ENCODE measurements around the gene ATF2.
"Not testable (repeated sequence)": the region's sequence is repeated elsewhere in the genome, so short reads cannot be mapped to it uniquely, and the experiment has no call there.

The ATF2 gene

DNA sequence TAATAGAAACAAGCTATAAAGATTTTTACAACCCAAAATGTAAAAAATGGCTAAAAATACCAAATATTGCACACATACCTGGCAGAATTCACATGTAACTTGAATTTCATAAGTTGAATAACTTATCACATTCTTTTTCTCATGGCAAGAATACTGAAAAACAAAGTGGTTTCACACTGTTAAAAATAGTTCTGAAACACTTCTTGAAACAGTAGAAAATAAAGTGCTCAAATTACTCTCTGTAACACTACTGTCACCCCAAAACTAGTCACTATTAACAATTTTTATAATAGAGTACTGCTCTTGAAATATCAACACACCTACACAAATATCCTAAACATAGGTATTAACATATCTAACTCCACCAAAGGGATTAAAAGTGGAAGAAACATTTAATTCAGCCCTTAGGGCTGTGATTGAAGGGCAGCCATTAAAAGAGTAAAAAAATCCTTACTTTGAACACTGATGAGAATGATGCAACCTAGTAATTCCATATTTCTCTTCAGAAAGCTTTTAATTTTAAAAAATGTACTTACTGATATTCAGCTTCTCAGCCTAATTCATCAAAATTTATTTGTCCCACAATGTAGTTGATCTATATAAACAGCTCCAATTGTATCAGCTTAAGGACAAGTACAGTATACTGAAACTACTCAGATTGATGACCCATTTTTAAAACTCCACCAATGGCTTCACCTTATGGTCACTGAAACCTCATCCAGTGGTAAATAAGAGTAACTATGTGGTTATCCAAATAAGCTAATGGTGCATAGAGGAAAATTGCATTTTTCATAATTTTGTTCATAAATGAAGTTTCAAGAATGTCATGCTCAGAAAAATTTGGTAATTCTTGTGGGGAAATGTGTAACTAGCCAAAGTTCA is 31.4 kb downstream of the ATF2 start:
- DNase-seq (ENCODE audit: low read depth, low spot score), result no peak
- Histone ChIP-seq H3K27ac (ENCODE audit: low read length) (no peak overlapping the region), H3K27me3 (ENCODE audit: control insufficient read depth, insufficient read depth, low read length) (no peaks in the 10 kb centered on the region), H3K4me3 (ENCODE audit: low read length) (no peak overlapping the region), H3K36me3 (ENCODE audit: control insufficient read depth, insufficient read depth, low read length) (no peaks in the 10 kb centered on the region), H3K9me3 (ENCODE audit: control insufficient read depth, insufficient read depth, low read length) (no peaks in the 10 kb centered on the region), H3K4me1 (ENCODE audit: control insufficient read depth, insufficient read depth, low read length) (no peaks in the 10 kb centered on the region)

DNA sequence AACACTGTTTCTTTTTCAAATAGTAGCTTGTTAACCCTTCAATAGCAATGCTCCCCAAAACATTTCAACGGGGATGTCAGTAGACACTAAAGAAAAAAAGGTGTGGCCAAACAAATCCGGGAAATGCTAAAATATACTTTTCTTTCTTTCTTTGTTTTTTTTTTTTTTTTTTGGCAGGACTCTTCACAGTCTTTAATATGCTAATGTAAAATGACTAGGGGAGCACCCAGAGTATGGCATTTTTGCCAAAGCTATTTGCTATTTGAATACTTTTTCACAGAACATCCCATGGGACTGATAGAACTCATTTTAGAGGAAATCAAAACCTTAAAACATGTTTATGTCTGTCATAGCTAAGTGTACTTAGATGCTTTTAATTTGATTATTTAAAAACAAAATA is 32.1 kb downstream of the ATF2 start:
- H3K27ac ChIP-seq (ENCODE audit: low read length), result no peak overlapping the region
- no peak for DNase-seq (ENCODE audit: low read depth, low spot score)
- H3K27me3 ChIP-seq (ENCODE audit: control insufficient read depth, insufficient read depth, low read length), result no peaks in the 10 kb centered on the region
- H3K36me3 ChIP-seq (ENCODE audit: control insufficient read depth, insufficient read depth, low read length), result no peaks in the 10 kb centered on the region
- no peaks in the 10 kb centered on the region for H3K9me3 ChIP-seq (ENCODE audit: control insufficient read depth, insufficient read depth, low read length)
- H3K4me3 ChIP-seq (ENCODE audit: low read length), result no peak overlapping the region
- no CpG with 5 or more reads among the region's 2 CpGs for WGBS (ENCODE audit: insufficient coverage, insufficient read length)
- H3K4me1 ChIP-seq (ENCODE audit: control insufficient read depth, insufficient read depth, low read length), result no peaks in the 10 kb centered on the region

DNA sequence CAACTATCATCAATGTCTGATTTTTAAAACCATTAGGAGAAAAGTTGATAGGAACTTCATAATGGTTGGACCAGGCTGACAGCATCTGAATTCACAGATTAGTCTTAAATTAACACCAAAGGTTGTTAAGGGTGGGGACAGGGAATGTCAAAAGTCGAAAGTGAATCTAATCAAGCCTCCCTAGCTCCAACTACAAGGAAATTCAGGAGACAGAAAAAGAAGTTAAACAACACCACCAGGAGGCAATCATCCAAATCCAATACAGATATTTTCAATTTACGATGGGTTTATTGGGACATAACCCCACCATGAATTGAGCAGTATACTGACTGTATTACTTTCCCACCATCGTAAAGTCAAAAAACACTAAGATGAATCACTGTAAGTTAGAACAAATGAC is 32.8 kb downstream of the ATF2 start:
- WGBS (ENCODE audit: insufficient coverage, insufficient read length), result no CpG with 5 or more reads among the region's 3 CpGs
- no peaks in the 10 kb centered on the region for H3K36me3 ChIP-seq (ENCODE audit: control insufficient read depth, insufficient read depth, low read length)
- no peaks in the 10 kb centered on the region for H3K27me3 ChIP-seq (ENCODE audit: control insufficient read depth, insufficient read depth, low read length)
- no peaks in the 10 kb centered on the region for H3K4me1 ChIP-seq (ENCODE audit: control insufficient read depth, insufficient read depth, low read length)
- no peak for DNase-seq (ENCODE audit: low read depth, low spot score)
- no peak overlapping the region for H3K27ac ChIP-seq (ENCODE audit: low read length)
- H3K4me3 ChIP-seq (ENCODE audit: low read length), result no peak overlapping the region
- no peaks in the 10 kb centered on the region for H3K9me3 ChIP-seq (ENCODE audit: control insufficient read depth, insufficient read depth, low read length)

DNA sequence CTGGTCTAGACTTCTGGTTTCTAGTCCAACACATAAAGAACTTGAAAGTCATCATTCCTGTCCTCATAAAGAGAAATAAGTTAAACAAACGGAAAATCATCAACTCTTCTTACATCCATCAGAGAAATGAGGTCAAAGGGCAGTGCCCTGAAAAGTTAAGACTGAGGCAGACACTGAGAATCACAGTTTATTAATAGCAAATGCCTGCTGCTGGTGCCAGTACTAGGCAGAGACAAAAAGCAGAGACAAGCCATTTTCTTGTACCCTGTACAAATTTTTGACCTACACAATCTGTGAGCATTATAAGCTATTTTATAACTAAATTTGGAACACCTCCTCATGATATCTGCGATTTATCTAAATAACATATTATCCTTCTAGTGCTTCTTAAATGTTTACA is 36.8 kb downstream of the ATF2 start:
- Histone ChIP-seq H3K36me3 (ENCODE audit: control insufficient read depth, insufficient read depth, low read length) (no peaks in the 10 kb centered on the region), H3K27me3 (ENCODE audit: control insufficient read depth, insufficient read depth, low read length) (no peaks in the 10 kb centered on the region), H3K9me3 (ENCODE audit: control insufficient read depth, insufficient read depth, low read length) (no peaks in the 10 kb centered on the region), H3K4me1 (ENCODE audit: control insufficient read depth, insufficient read depth, low read length) (no peaks in the 10 kb centered on the region), H3K4me3 (ENCODE audit: low read length) (no peak overlapping the region), H3K27ac (ENCODE audit: low read length) (no peak overlapping the region)
- WGBS (ENCODE audit: insufficient coverage, insufficient read length), result 100% methylated on average over 1 of the region's 2 CpGs
- DNase-seq (ENCODE audit: low read depth, low spot score), result no peak

DNA sequence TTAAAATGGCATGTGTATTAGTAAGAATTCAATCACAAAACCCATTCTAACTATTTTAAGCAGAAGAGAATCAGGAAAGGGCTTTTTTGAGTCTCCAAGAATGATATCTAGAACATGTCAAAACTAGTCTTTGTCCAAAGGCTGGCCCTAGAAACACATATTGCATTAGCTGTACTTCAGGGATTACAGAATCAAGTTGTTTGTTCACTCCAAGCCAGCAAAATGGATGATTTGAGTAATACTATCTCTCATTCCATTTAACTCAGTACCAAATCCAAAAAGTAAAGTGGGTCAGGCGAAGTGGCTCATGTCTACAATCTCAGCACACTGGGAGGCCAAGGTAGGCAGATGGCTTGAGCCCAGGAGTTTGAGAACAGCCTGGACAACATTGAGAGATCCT is 41.3 kb downstream of the ATF2 start:
- no peaks in the 10 kb centered on the region for H3K27me3 ChIP-seq (ENCODE audit: control insufficient read depth, insufficient read depth, low read length)
- H3K4me1 ChIP-seq (ENCODE audit: control insufficient read depth, insufficient read depth, low read length), result no peaks in the 10 kb centered on the region
- no CpG with 5 or more reads among the region's 1 CpG for WGBS (ENCODE audit: insufficient coverage, insufficient read length)
- H3K27ac ChIP-seq (ENCODE audit: low read length), result no peak overlapping the region
- no peaks in the 10 kb centered on the region for H3K36me3 ChIP-seq (ENCODE audit: control insufficient read depth, insufficient read depth, low read length)
- no peaks in the 10 kb centered on the region for H3K9me3 ChIP-seq (ENCODE audit: control insufficient read depth, insufficient read depth, low read length)
- DNase-seq (ENCODE audit: low read depth, low spot score), result no peak
- no peak overlapping the region for H3K4me3 ChIP-seq (ENCODE audit: low read length)

DNA sequence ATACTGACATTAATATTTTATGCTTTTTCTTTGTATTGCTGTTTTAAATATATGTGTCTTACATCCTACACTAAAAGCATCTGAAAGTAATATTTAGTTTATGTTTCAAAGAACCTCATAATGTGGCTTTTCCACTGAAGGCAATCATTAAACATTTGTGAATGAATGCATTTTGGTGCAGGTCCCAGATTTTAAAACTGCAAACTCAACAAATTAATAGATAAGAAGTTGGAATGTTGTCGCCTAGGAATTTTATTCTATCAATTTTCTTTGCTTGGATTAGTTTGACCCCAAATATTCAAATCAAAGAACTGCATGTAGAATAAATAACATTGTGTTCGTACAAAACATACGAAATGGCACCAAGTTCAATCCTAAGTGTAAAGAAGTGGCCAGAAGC is 44.7 kb downstream of the ATF2 start:
- no CpG with 5 or more reads among the region's 3 CpGs for WGBS (ENCODE audit: insufficient coverage, insufficient read length)
- H3K4me3 ChIP-seq (ENCODE audit: low read length), result no peak overlapping the region
- no peaks in the 10 kb centered on the region for H3K4me1 ChIP-seq (ENCODE audit: control insufficient read depth, insufficient read depth, low read length)
- H3K27me3 ChIP-seq (ENCODE audit: control insufficient read depth, insufficient read depth, low read length), result no peaks in the 10 kb centered on the region
- no peaks in the 10 kb centered on the region for H3K9me3 ChIP-seq (ENCODE audit: control insufficient read depth, insufficient read depth, low read length)
- no peak for DNase-seq (ENCODE audit: low read depth, low spot score)
- H3K27ac ChIP-seq (ENCODE audit: low read length), result no peak overlapping the region
- H3K36me3 ChIP-seq (ENCODE audit: control insufficient read depth, insufficient read depth, low read length), result no peaks in the 10 kb centered on the region

DNA sequence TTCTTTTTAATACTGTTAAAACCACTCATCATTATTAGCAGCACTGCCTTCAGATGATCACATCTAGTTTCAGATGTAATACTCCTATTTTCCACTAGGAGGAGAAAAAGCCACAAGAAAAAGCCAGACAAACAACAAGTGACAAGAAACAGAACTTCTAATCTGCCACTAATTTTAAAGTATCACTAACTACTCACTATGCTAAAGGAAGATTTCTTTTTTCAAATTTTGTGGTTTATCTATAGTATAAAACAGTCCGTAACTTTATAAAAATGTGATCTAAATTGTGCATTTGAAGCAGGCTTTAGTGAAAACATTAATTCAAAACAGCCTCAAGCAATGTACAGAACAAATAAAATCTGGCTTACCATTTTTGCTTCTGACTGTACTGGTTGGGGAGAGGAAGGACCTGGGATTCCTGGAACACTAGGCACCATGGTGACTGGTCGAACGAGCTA is 56.8 kb downstream of the ATF2 start:
- no peak overlapping the region for H3K27ac ChIP-seq (ENCODE audit: low read length)
- no peaks in the 10 kb centered on the region for H3K4me1 ChIP-seq (ENCODE audit: control insufficient read depth, insufficient read depth, low read length)
- H3K4me3 ChIP-seq (ENCODE audit: low read length), result no peak overlapping the region
- no peaks in the 10 kb centered on the region for H3K27me3 ChIP-seq (ENCODE audit: control insufficient read depth, insufficient read depth, low read length)
- peaks cover 3% of the 10 kb centered on the region for H3K36me3 ChIP-seq (ENCODE audit: control insufficient read depth, insufficient read depth, low read length)
- DNase-seq (ENCODE audit: low read depth, low spot score), result peak; percentile 13
- H3K9me3 ChIP-seq (ENCODE audit: control insufficient read depth, insufficient read depth, low read length), result no peaks in the 10 kb centered on the region
- no CpG with 5 or more reads among the region's 3 CpGs for WGBS (ENCODE audit: insufficient coverage, insufficient read length)

DNA sequence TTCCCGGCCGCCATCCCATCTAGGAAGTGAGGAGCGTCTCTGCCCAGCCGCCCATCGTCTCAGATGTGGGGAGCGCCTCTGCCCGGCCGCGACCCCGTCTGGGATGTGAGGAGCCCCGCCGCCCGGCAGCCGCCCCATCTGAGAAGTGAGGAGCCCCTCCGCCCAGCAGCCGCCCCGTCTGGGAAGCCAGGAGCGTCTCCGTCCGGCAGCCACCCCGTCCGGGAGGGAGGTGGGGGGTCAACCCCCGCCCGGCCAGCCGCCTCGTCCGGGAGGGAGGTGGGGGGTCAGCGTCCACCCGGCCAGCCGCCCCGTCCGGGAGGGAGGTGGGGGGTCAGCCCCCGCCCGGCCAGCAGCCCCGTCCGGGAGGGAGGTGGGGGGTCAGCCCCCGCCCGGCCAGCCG is 59.9 kb downstream of the ATF2 start:
- H3K9me3 ChIP-seq (ENCODE audit: control insufficient read depth, insufficient read depth, low read length); H3K27ac ChIP-seq (ENCODE audit: low read length); H3K4me1 ChIP-seq (ENCODE audit: control insufficient read depth, insufficient read depth, low read length); H3K4me3 ChIP-seq (ENCODE audit: low read length); DNase-seq (ENCODE audit: low read depth, low spot score); H3K36me3 ChIP-seq (ENCODE audit: control insufficient read depth, insufficient read depth, low read length); H3K27me3 ChIP-seq (ENCODE audit: control insufficient read depth, insufficient read depth, low read length): not testable (repeated sequence)
- WGBS (ENCODE audit: insufficient coverage, insufficient read length), result no CpG with 5 or more reads among the region's 39 CpGs

DNA sequence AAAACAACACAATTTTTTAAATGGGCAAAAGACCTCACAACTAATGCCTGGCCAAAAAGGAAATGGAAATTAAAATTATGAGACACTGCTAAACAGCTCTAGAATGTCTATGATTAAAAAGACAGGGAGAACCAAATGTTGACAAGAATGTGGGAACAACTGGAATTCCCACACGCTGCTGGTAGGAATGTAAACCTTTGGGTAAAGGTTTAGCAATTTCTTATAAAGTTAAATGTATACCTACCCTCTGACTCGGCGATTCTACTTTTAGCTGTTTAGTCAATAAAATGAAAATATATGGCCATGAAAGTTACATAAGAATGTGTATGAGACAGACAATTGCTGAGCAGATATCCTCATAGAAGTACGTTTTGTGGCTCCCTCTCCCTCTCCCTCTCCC is 60.9 kb downstream of the ATF2 start:
- Histone ChIP-seq H3K4me1 (ENCODE audit: control insufficient read depth, insufficient read depth, low read length) (no peaks in the 10 kb centered on the region), H3K27ac (ENCODE audit: low read length) (no peak overlapping the region), H3K4me3 (ENCODE audit: low read length) (no peak overlapping the region), H3K9me3 (ENCODE audit: control insufficient read depth, insufficient read depth, low read length) (no peaks in the 10 kb centered on the region), H3K27me3 (ENCODE audit: control insufficient read depth, insufficient read depth, low read length) (no peaks in the 10 kb centered on the region), H3K36me3 (ENCODE audit: control insufficient read depth, insufficient read depth, low read length) (peaks cover 2% of the 10 kb centered on the region)
- WGBS (ENCODE audit: insufficient coverage, insufficient read length), result no CpG with 5 or more reads among the region's 4 CpGs
- no peak for DNase-seq (ENCODE audit: low read depth, low spot score)

DNA sequence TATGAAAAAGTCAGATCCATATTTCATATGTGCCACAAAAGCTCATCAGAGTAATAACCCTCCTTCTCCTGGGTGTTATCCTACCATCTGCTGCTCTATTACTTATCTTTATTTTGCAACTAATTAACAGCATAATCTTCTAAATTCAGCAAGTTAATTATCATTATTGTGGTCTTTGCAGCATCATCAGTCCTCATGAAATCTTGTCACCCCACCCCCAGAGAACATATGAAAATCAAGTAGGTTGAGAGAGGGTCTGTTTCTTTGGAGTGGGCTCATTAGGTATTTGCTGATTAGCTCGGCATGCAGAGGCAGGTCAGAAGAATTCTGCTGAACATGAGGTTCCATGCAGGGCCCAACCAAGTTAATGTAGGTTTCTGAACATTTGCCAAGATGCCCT is 64.8 kb downstream of the ATF2 start:
- WGBS (ENCODE audit: insufficient coverage, insufficient read length), result no CpG with 5 or more reads among the region's 1 CpG
- Histone ChIP-seq H3K36me3 (ENCODE audit: control insufficient read depth, insufficient read depth, low read length) (peaks cover 2% of the 10 kb centered on the region), H3K27me3 (ENCODE audit: control insufficient read depth, insufficient read depth, low read length) (no peaks in the 10 kb centered on the region)

DNA sequence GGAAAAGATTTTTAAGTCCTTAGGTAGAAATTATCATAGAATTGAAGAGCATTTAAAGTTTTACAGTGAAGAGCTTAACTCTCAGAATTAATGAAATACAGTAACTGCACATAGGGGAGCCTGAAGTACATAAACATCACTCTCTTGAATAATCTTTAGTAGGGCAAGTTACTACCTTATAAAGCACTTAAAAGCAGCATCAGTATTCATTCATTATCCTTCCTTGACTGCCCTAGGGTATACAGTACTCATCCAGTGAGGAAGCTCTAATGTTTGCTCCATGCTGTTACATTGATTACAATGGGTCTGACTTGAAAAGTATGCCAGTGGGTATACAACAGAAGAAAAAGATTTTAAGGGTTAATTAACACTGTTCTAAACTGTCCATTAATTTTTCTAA is 66.5 kb downstream of the ATF2 start:
- peaks cover 2% of the 10 kb centered on the region; the same call in 1 of the 2 replicates for H3K36me3 ChIP-seq (ENCODE audit: control insufficient read depth, insufficient read depth, low read length)
- no peak overlapping the region for H3K4me3 ChIP-seq (ENCODE audit: low read length)
- H3K27ac ChIP-seq (ENCODE audit: low read length), result no peak overlapping the region
- H3K9me3 ChIP-seq (ENCODE audit: control insufficient read depth, insufficient read depth, low read length), result no peaks in the 10 kb centered on the region
- H3K4me1 ChIP-seq (ENCODE audit: control insufficient read depth, insufficient read depth, low read length), result no peaks in the 10 kb centered on the region
- DNase-seq (ENCODE audit: low read depth, low spot score), result no peak
- H3K27me3 ChIP-seq (ENCODE audit: control insufficient read depth, insufficient read depth, low read length), result no peaks in the 10 kb centered on the region

More for the DNA sequence above, 64.8 kb downstream of the ATF2 start:
- no peak for DNase-seq (ENCODE audit: low read depth, low spot score)
- Histone ChIP-seq H3K4me3 (ENCODE audit: low read length) (no peak overlapping the region), H3K9me3 (ENCODE audit: control insufficient read depth, insufficient read depth, low read length) (no peaks in the 10 kb centered on the region), H3K4me1 (ENCODE audit: control insufficient read depth, insufficient read depth, low read length) (no peaks in the 10 kb centered on the region), H3K27ac (ENCODE audit: low read length) (no peak overlapping the region)

Measured in iPS DF 6.9 (cell line).